GM18505 (cell line): ENCODE results near the gene RABEP1.

Source experiments
- ATAC-seq: cut with Tn5 transposase; IDR thresholded peaks from one replicate; pipeline ENCODE4 v1.9.1; 2021; ENCODE audit not compliant: unreplicated experiment
- POLR2A ChIP-seq: IDR thresholded peaks from 4 replicates; pipeline ENCODE4 v1.6.1; 2011; ENCODE audit warnings: borderline replicate concordance; ENCODE audit not compliant: insufficient read depth, insufficient read length; ENCODE audit errors: extremely low read depth

Gene RABEP1

GRCh38 chr17:5254903-5255521 is 27.1 kb upstream of the RABEP1 start:
- no peak for ATAC-seq
- TF ChIP-seq POLR2A = no peak

GRCh38 chr17:5257124-5257523 is 25.0 kb upstream of the RABEP1 start:
- TF ChIP-seq POLR2A = no peak
- ATAC-seq = no peak

- no peak for ATAC-seq
- no peak for TF ChIP-seq POLR2A
These were observed 21.5 kb upstream of the RABEP1 start for GRCh38 chr17:5260542-5260941.

GRCh38 chr17:5262416-5262991 is 19.6 kb upstream of the RABEP1 start:
- TF ChIP-seq POLR2A = no peak

GRCh38 chr17:5263441-5263840 is 18.6 kb upstream of the RABEP1 start:
- no peak for ATAC-seq
- TF ChIP-seq POLR2A = no peak

More at GRCh38 chr17:5262416-5262991, 19.6 kb upstream of the RABEP1 start:
- ATAC-seq = no peak

- ATAC-seq = no peak
- no peak for TF ChIP-seq POLR2A
These were observed 17.2 kb upstream of the RABEP1 start for GRCh38 chr17:5264893-5265292.

- ATAC-seq = no peak
- no peak for TF ChIP-seq POLR2A
These were observed 12.7 kb upstream of the RABEP1 start for GRCh38 chr17:5269241-5269960.

- no peak for ATAC-seq
- TF ChIP-seq POLR2A = no peak
These were observed 9.8 kb upstream of the RABEP1 start for GRCh38 chr17:5272322-5272721.

GRCh38 chr17:5282642-5283217 is 646 bp downstream of the RABEP1 start:
- no peak for ATAC-seq
- TF ChIP-seq POLR2A = no peak

- no peak for TF ChIP-seq POLR2A
These were observed 1.7 kb downstream of the RABEP1 start for GRCh38 chr17:5283571-5284315.

GRCh38 chr17:5284681-5285080 is 2.6 kb downstream of the RABEP1 start:
- ATAC-seq = no peak
- no peak for TF ChIP-seq POLR2A

More at GRCh38 chr17:5283571-5284315, 1.7 kb downstream of the RABEP1 start:
- ATAC-seq = no peak

GRCh38 chr17:5286846-5287245 is 4.8 kb downstream of the RABEP1 start:
- ATAC-seq = no peak
- TF ChIP-seq POLR2A = no peak
